ENCODE results near the gene TBX5.

The TBX5 gene

GRCh38 chr12:114430306-114430705 is 24.4 kb upstream of the TBX5 start:
- no peak for DNase-seq

- DNase-seq, result no peak
Measured at GRCh38 chr12:114425031-114425626, 19.2 kb upstream of the TBX5 start.

DNA sequence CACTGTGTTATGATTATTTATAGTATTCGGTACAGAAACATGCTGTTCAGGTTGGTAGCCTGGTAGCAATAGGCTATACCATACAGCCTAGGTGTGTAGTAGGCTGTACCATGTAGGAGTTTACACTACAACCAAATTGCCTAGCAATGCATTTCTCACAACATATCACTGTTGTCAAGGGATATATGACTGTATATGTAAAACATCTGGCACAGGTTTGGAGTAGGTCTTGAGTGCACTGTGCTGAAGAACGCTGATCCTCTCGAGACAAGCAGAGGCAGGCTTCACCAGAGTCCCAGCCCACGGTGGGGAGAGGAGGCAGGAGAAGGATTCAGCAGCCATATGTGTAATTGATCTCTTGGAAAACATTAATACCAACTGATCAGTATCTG is 15.0 kb upstream of the TBX5 start:
- no peak for DNase-seq

- DNase-seq, result no peak
Measured at GRCh38 chr12:114420182-114420943, 14.4 kb upstream of the TBX5 start.

DNA sequence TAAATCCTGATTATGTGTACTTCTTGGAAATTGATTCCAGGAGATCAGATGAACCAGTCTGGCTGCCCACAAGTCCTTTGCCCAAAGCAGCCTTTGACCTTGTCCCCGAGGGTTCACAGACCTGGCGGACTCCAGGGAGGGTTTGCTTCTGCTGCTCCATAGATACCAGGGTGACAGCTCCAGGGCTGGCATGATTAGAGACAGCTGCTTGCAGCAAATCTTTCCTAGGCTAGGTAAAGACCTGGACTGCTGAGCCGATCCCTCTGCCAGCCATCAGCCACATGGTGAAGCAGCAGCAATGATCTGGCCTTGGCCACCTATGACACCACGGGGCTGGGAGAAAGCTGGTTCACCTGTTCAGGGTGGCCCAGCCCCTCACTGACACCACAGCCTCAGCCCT is 10.1 kb upstream of the TBX5 start:
- DNase-seq, result no peak

DNA sequence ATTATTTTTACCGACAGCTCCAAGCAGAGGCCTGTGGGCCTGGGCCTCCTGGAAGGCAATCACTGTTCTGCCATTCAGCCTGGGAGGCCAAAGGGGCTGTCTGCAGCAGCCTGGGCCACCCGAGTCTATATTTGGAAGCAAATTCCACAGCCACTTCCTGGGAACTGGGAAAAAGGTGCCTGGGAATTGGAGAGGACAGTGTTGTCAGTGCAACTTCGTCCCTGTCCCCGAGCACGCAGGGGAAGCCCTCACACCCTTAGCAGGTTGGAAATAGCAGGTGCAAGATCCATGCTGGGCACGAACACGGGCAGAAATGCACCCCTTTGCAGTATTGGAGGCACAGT is 9.6 kb upstream of the TBX5 start:
- no peak for DNase-seq

- DNase-seq, result no peak
Measured at GRCh38 chr12:114414866-114415524, 9.1 kb upstream of the TBX5 start.

- no peak for DNase-seq
Measured at GRCh38 chr12:114414031-114414865, 8.3 kb upstream of the TBX5 start.

GRCh38 chr12:114412825-114413749 is 7.1 kb upstream of the TBX5 start:
- no peak for DNase-seq

DNA sequence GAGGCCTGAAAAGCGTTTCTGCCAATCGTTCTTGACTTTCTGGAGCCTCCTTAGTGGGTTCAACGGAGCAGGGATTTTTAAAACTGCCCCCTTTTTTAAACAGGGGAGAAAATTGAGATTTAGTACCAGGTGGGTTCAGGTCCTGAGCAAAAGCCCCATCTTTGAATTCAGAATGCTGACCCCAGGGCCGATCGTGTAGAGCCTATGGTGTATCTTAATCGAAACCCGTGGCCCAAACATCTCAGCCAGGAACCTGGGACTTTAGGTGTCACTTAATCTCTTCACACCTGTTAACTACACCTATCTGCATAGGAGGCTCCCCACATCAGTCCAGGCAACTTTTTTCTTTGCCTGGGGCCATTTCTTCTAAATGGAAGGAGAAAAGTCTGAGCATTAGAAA is 6.4 kb upstream of the TBX5 start:
- no peak for DNase-seq

DNA sequence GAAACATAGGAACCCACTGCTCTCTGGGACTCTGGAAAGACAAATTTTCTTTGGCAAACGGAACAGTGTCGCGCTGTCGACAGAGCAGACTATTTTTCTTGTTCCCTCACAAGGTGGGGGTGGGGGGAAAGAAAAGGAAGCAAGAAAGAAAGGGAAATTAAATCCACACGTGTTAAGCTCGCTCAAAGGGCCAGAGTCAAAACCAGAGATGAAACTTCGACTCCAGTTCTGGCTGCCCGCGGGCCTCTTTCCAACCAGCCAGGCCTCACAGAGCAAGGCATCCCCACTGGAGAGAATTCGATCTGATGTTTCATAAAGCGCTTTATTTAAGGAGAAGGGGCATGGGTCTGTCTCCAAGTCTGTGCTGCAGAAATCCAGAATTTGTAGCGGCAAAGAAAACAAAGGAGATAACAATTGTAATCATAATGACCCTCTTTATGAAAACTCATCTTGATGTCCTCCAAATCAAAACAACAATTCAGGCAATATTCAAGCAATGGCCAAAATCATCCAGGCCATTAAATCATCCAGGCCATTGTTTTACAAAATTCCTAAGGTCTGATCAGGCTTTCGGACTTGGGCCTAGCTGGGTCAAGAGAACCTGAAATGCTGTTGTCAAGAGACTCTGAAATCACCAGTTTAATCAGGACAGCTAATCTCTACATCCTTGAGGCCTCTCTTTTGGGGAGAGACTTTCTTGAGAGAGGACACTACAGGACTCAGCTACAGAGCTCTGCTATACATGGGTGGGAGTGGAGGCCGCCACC is 5.3 kb upstream of the TBX5 start:
- no peak for DNase-seq

DNA sequence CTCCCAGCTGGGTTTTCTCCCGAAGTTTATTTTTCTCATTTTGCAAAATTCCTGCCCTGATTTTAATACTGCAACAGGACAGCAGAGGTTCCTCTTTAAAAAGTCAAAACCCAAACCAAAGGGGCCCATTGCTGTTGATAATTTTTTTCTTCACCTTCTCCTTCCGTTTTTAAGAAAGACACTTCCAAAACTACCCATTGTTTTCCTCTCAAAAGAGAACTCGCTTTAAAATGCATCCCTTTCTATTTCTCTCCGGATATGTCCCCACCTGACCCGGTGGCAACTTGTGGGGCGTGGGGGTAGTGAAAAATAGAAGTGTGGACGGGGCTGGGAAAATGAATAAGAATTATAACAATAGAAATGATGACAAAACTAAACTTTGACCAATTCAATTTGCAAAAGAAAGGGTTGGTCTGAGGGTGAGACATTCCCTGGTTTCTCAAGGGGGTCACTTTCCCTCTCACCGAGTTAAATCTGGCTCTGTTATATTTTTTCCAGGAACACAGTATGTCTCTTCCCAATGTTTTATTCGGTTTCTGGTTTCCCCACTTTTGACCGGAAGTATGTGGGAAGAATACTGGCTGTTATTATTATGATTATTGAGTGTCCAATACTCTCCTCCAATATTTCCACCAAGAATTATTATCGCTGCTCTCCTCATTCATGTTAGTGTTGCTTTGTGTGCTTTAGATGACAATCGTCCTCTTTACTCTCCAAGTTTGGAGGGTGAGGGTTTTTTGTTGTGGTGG is 4.1 kb upstream of the TBX5 start:
- DNase-seq, result no peak

DNA sequence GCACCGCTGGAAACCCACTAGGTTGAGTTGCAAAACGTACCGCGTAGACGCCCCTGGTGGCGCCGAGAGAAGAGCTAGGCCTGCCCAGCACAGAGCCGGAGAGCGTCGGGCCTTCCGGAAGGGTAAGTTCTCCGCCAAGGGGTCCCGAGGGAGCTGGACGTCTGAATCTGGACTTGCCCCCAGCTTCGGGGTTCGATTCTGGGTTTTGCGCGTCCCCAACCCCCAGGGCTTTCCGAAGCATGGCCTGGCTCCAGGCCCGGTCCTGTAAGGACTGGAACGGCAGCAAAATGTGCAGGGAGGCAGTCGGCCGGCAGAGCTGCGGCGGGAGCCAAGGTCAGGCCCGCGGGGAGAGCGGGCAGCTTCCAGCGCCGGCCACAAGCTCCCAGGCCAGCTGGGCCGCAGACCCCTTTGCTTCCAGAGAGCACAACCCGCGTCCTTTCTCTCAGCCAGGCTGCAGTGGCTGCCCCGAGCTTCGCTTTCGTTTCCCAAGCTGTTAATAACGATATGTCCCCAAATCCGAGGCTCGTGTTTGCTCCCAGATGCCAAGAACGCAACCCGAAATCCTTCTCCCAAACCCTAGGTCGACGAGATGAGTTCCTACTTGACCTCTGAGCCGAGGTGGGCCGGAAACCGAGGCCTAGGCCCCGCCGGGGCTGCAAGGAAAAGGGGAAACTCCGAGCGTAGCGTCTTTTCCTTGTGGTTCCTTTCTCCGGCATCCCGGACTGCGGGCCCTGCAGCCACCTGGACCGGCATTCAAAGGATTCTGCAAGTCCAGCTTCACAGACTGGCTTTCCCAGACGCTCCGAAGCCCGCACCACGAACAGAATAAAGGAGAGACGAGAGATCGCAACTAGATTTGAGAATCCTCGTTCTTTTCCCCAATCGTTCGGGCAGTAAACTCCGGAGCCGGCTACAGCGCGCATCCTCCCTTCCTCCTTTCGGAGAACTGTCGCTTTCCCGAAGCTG is 3.2 kb upstream of the TBX5 start:
- no peak for DNase-seq

- DNase-seq, result no peak
Measured at GRCh38 chr12:114408471-114408885, 2.5 kb upstream of the TBX5 start.

- DNase-seq, result no peak
Measured at GRCh38 chr12:114407842-114408411, 2.0 kb upstream of the TBX5 start.

- DNase-seq, result no peak
Measured at GRCh38 chr12:114406984-114407841, 1.3 kb upstream of the TBX5 start.

DNA sequence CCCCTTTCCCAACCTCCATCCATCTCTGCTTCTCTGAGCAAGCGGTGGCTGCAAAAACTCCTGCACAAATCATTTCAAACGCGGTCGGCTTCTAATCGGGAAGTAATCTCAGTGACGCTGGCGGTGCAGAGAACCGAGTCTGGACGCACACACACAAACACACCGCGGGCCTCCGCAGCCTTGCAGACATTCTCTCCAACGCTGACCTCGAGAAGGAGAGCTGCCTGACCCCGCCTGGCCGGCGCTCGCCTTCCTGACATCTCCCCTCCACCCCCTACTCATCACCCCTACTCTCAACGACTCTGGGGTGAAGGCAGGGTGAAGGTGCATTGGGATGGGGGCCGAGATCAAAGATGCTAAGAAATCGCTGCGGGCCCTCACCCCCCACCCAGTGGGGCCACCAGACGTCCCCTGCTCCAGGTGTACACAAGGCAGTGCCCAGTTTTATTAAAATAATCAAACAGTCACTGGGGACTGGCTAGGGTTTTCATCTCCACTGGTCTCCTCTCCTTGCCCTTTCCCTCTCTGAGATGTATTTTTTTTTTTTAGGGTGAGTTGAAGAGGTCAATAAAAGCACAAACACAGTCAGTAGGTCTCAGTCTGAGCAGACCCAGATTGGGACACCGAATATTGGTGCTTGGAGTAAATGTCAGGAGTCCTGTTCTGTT is 506 bp upstream of the TBX5 start:
- no peak for DNase-seq

All from effector CD8-positive, alpha-beta T cell (primary cell).